GM12878 (cell line): Measurements from ENCODE around the gene ALDH3B2.

Experiments used
- EP300 ChIP-seq, 2 experiments: fragments of 150-350 bp in 1 of 2; IDR thresholded peaks; 2 replicates each; pipeline ENCODE4 v1.6.1; 2011 to 2012; ENCODE audit warnings: low read depth in 2 of 2, low read length in 2 of 2, borderline replicate concordance in 1 of 2, improper control_type of control experiment in 1 of 2, inconsistent platforms in 1 of 2; ENCODE audit not compliant: control insufficient read depth in 1 of 2
- HCFC1 ChIP-seq: fragments of 150-350 bp; IDR thresholded peaks from 2 replicates; pipeline ENCODE4 v1.6.1; 2014; ENCODE audit warnings: low read length
- REST ChIP-seq: IDR thresholded peaks from 2 replicates; pipeline ENCODE4 v1.6.1; 2012; ENCODE audit warnings: mild to moderate bottlenecking, low read depth, low read length
- SREBF2 ChIP-seq: IDR thresholded peaks from 2 replicates; pipeline ENCODE4 v1.6.1; 2012; ENCODE audit warnings: mild to moderate bottlenecking, low read length
- TF ChIP-seq, protein P1 (sequence below), 3 experiments: IDR thresholded peaks in 2 of 3; conservative IDR thresholded peaks in 1 of 3; 2 replicates each; pipeline ENCODE4 v1.5.1; 2011; ENCODE audit warnings: low read depth in 3 of 3, low read length in 3 of 3, mild to moderate bottlenecking in 3 of 3, control low read depth in 2 of 3, moderate library complexity in 2 of 3, inconsistent platforms in 1 of 3, mixed read lengths in 1 of 3; ENCODE audit not compliant: control insufficient read depth in 2 of 3, insufficient read depth in 1 of 3; ENCODE audit errors: extremely low read depth in 1 of 3

DNA sequence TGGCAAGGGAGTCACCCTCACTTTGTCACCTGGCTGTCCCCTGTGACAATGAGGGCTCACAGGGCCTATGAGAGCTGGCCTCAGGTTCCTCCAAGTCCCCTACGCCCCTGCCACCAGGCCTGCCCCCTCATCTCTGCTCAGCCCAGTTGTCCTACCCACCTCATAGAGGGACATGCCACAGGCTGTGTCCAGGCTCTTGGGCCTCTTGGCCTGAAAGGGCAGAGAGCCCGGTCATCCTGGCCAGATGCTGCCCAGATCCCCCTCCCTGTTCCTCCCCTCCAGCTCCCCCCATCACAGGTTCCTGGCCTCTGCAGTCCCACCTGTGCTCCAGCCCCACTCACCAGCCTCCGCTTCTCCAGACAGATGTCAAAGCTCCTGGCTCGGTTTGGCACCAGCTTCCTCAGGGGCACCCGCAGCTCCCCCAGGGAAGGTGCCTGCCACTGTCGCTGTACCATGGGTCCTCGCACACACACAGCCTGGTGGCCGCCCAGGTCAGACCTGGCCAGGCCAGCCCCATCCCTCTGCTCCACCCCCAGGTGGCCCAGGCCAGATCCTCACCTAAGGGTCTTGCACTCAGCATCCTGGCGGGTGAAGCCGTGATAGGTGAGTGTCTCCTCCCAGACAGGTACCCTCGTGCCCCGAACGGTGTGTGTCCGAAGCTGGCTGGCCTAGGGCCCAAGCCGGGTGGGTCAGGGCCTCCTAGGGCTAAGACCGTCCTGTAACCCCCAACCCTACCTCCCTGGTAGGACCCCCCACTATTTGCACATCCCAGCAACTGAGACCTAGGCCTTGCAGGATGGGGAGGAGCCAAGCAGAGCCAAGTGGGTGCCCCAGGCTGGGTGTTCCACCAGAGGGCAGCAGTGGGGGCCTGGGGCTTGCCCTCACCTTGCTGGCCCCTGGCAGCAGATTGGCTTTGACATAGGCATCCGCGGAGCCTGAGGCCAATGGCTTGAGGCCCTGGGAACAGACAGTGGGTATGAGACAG lies 59.4 kb downstream of the ALDH3B2 start:
- TF ChIP-seq SREBF2 (no peak), REST (no peak), EP300 (IDR thresholded peaks at IDR 0.05; ENCODE audit: borderline replicate concordance in 1 of 2, control insufficient read depth in 1 of 2, low read depth in 2 of 2, low read length in 2 of 2) (no peak), HCFC1 (no peak)
- TF ChIP-seq, protein P1, sequence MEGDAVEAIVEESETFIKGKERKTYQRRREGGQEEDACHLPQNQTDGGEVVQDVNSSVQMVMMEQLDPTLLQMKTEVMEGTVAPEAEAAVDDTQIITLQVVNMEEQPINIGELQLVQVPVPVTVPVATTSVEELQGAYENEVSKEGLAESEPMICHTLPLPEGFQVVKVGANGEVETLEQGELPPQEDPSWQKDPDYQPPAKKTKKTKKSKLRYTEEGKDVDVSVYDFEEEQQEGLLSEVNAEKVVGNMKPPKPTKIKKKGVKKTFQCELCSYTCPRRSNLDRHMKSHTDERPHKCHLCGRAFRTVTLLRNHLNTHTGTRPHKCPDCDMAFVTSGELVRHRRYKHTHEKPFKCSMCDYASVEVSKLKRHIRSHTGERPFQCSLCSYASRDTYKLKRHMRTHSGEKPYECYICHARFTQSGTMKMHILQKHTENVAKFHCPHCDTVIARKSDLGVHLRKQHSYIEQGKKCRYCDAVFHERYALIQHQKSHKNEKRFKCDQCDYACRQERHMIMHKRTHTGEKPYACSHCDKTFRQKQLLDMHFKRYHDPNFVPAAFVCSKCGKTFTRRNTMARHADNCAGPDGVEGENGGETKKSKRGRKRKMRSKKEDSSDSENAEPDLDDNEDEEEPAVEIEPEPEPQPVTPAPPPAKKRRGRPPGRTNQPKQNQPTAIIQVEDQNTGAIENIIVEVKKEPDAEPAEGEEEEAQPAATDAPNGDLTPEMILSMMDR (IDR thresholded peaks at IDR 0.05 in 2 of 3, conservative IDR thresholded peaks at IDR 0.05 in 1 of 3; ENCODE audit: control insufficient read depth in 2 of 3, extremely low read depth in 1 of 3, insufficient read depth in 1 of 3, low read depth in 3 of 3, low read length in 3 of 3): peak; percentile 51 to 77 (median 64)
